HG02885 (cell line): ENCODE measurements around the gene CYP4V2.
A peak's percentile ranks its signal among the peaks of the same experiment; 100 is the strongest.

Experiments
- ATAC-seq: cut with Tn5 transposase; IDR thresholded peaks from one replicate; pipeline ENCODE4 v1.9.1; 2021; ENCODE audit warnings: mild to moderate bottlenecking; ENCODE audit not compliant: unreplicated experiment, poor library complexity

Gene CYP4V2

GRCh38 chr4:186172546-186172945 lies 18.8 kb upstream of the CYP4V2 start:
- ATAC-seq, result no peak

DNA sequence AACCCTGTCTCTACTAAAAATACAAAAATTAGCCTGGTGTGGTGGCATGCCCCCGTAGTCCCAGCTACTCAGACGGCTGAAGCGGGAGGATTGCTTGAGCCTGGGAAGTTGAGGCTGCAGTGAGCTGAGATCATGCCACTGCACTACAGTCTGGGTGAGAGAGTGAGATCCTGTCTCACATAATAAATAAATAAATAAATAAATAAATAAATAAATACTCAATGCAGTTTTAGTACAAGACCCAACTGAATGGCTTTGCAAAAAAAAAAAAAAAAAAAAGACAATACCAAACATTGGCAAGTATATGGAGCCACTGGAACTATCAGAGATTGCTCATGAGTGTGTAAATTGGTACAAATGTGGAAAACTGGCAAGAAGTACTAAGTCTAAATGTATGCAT lies 3.3 kb upstream of the CYP4V2 start:
- ATAC-seq, result no peak

- no peak for ATAC-seq
Measured at GRCh38 chr4:186189656-186190055, 1.7 kb upstream of the CYP4V2 start.

GRCh38 chr4:186190581-186191199 lies 677 bp upstream of the CYP4V2 start:
- peak; percentile 33 for ATAC-seq

DNA sequence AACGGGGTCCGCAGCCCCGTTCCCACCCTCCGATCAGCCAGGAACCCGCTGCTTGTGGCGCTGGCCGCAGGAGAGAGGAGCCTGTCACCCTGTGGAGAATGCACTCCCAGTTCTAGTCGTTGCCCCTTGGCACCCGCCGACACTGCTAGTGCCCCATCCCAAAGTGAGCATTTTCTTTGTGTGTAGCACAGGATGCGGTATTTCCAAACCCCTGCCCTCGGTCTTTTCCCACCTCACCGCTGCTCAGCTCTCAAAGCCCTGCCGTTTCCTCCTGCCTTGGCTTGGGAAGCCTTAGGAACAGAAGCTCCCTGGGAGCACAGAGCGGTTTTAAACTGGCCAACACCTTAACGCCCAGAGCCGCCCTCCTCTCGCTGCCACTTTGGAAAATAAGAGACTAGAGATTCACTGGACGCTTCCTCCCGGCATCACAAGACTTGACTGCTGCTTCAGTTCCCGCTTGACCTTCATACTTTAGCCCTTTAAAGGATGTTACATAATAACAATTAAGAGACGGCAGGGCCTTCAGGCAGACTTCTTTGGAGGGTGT lies 772 bp downstream of the CYP4V2 start:
- no peak for ATAC-seq

DNA sequence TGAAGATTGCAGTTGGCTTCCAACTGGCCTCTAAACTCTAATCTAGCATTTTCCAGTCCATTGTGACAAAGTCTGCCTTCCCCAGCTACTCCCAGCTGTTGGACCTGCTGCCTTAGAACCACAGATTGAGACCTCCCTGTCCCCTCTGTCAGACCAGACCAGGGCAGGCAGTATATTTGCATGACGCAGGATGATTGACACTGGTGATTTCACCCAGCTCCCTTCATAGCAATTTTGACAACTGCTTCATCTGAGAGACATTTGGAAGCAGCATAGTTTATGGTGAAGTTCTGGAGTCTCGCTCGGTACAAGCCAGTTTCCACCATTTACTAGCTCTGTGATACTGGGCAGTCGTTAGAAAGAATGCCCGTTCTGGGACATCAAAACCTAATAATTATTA lies 2.5 kb downstream of the CYP4V2 start:
- no peak for ATAC-seq

DNA sequence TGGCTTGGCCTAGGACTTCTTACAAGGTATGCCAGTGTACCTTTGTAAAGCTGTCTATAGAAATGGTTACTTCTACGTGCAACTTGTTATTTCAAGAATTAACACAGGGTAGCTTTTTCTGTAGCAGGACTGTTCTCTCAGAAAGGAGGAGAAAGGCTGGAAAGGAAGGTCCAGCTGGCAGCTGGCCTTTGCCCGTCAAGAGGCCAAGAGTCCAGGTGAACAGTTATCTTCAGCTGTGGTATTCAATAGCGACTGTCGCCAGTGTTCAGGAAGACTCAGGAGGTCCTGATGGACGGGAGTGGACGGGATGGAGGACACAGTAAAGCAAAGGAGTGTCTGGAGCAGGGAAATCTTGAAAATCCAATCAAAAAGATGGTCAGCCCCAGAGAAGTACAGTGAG lies 4.7 kb downstream of the CYP4V2 start:
- no peak for ATAC-seq

DNA sequence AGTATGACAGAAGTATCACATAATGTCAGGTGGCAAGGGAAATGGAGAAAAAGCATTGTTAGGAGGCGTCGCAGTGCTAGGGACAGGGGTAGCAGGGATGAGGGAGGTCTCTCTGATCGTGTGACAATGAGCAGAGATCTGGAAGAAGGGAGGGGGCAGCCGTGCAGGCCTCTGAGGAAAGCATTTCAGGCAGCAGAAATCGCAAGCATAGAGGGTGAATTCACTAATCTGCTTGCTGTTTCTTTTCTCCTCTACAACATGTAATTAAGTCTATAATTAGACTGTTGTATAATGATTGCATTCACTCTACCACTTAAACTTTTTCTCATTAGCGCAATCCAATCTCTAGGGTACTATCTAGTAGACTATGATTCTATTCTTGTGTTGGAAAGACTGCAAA lies 9.1 kb downstream of the CYP4V2 start:
- ATAC-seq, result no peak

GRCh38 chr4:186201010-186201409 lies 9.6 kb downstream of the CYP4V2 start:
- ATAC-seq, result no peak

DNA sequence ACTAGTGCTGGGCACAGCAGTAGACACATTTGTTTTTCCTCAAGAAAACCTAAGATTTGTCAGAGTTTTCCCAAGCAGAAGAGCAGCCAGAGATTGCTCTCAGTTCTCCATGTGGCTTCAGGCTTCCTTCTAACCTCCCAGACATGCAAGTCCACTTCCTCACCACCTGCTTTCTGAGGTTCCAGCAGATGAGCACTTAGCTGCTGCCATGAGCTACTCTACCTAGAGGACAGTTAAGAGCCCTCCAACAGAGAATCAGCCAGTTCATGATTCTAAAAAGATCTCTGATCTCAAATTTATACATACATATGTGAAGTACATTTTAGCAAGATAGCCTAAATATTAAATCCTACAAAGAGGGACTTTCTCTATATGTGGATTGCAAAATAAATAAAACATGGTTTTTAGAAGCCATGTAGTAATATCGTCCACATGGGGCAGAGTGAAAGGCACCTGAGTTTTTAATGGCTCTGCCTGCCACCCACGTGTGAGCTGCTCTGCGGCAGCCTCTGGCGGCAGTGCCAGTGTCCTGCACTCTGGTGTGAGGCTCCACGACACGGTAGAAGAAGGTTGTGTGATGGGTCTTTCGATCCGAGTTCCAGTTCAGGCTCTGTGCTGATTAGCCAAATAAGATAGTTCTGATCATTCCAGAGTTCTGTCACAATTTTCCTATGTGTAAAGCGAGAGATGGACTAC lies 10.3 kb downstream of the CYP4V2 start:
- ATAC-seq, result peak; percentile 100

DNA sequence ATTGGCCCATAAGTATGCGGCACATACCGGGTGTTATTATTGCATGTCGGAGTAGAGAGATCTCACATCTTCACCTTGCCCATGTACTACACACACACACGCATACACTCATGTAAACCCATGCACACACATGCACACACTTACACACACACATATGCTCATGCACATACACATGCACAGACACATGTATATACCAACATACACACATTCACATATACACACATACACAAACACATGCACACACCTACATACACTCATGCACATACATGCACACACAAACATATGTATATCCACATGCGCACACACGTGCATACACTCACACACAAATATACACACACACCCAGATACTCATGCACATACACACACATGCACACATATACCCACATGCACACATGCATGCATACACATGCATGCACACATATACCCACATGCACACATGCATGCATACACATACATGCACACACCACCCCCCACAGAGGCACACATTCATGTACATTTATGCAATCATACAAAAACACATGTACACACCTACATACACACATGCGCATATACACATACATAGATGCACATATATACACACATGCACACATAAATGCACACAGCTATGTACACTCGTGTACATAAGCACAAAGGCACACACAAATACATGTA lies 11.2 kb downstream of the CYP4V2 start:
- no peak for ATAC-seq

DNA sequence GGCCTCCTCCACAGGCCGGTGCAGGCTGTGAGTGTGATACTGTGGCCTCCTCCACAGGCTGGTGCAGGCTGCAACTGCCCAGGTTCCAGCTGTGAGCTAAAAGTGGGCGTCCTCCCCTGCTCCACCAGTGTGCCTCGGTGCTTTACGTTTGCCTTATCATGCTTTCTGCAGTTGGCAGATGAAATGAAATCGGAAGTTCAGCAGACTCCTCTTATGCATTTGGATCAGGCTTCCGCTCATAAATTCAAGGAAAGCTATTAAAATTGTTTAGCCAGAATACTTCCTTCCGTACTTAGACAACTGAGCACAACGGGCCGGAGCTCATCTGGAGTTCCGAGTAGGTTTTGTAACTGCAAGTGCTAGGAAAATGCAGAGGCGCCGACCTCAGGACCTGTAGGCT lies 12.0 kb downstream of the CYP4V2 start:
- no peak for ATAC-seq

- ATAC-seq, result no peak
Measured at GRCh38 chr4:186204103-186204559, 12.8 kb downstream of the CYP4V2 start.

- no peak for ATAC-seq
Measured at GRCh38 chr4:186204686-186205085, 13.3 kb downstream of the CYP4V2 start.

GRCh38 chr4:186205156-186205555 lies 13.8 kb downstream of the CYP4V2 start:
- ATAC-seq, result no peak

- ATAC-seq, result no peak
Measured at GRCh38 chr4:186216465-186217024, 25.2 kb downstream of the CYP4V2 start.

- no peak for ATAC-seq
Measured at GRCh38 chr4:186217733-186218293, 26.4 kb downstream of the CYP4V2 start.

GRCh38 chr4:186221624-186222023 lies 30.3 kb downstream of the CYP4V2 start:
- ATAC-seq, result no peak

DNA sequence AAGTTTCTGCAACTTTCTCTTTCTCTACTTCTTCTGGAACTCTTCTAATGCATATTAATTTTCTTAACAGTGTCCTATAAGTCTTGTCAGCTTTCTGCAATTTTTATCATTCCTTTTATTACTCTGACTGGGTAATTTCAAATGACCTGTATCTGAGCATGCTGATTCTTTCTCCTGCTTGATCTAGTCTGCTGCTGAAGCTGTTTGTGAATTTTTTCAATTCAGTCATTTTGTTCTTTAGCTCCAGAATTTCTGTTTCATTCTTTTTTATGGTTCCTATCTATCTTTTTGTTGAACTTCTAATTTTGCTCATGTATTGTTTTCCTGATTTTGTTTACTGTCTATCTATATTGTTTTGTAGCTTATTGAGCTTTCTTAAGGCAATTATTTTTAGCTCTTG lies 34.5 kb downstream of the CYP4V2 start:
- ATAC-seq, result no peak

- no peak for ATAC-seq
Measured at GRCh38 chr4:186226521-186227189, 35.3 kb downstream of the CYP4V2 start.
